GM18517 (cell line): ENCODE results near the gene LYPLA2.
"Not testable (repeated sequence)": the region's sequence is repeated elsewhere in the genome, so short reads cannot be mapped to it uniquely, and the experiment has no call there.

ENCODE experiments used
- ATAC-seq: cut with Tn5 transposase; IDR thresholded peaks from one replicate; pipeline ENCODE4 v1.9.1; 2021; ENCODE audit warnings: mild to moderate bottlenecking, moderate library complexity; ENCODE audit not compliant: unreplicated experiment

Gene LYPLA2

DNA sequence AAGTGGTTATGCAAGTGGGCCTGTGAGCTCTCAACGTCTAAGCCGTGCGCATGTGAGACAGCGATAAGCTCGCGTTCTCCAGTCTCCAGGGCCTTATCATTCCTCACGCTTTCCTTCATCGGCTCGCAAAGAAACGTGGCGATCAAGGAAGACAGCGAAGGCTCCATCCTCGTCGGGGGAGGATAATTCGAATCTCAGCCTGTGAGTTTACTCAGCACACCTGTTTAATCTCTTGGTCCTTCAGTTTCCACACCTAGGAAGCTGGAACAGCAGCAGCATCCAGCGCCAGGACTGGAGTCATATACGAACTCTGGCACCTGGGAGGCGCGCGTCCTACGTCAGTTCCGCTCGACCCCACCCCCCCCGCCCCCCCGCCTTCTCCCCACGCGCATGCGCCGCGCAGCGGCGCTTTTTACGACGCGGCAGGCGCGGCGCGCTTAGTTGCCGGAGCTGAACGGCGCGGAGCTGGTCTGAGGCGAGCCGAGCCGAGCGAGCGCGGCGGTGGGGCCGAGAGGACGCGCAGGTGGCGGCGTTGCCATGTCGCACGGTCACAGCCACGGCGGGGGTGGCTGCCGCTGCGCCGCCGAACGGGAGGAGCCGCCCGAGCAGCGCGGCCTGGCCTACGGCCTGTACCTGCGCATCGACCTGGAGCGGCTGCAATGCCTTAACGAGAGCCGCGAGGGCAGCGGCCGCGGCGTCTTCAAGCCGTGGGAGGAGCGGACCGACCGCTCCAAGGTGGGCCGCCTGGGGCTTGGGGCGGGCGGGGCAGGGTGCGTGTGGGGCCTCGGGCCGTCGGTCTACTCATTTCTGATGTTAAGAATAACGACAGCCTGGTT lies 12.7 kb upstream of the LYPLA2 start, which contains the start of gene PITHD1:
Gene PITHD1, plus strand, starts transcription at position 440 of the 836 bp plus-strand sequence. Its CDS starts 98 bp downstream, at position 538.
- peak; percentile 58 for ATAC-seq

DNA sequence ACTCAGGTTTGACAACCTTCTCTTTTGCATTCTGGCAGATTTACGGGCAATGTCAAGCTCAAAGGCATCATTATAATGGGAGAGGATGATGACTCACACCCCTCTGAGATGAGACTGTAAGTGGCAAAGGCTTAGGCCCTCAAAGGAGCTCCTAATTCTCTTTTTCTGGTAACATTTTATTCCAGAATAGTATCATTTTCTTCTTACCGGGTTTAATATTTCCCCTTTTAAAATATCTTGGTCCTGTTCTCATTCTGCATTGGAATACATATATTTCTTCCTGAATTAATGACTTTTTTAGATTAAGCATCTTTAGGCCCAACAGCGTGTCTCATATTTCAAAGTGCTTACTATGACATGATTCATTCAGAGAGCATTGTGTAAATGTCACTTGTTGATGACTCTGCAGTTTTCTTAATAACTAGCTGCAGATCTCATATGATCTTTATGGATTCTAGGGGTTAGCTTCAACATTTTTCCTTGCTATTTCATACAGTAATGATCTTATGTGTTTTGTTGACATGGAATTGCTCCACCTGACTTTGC lies 11.0 kb upstream of the LYPLA2 start:
- no peak for ATAC-seq

DNA sequence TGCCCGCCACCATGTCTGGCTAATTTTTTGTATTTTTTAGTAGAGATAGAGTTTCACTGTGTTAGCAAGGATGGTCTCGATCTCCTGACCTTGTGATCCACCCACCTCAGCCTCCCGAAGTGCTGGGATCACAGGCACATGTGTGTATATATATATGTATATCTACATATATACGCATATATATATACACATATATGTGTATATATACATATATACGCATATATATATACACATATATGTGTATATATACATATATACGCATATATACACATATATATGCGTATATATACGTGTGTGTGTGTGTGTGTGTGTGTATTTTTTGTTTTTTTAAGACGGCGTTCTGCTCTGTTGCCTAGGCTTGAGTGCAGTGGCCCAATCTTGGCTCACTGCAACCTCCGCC lies 7.8 kb upstream of the LYPLA2 start:
- not testable (repeated sequence) for ATAC-seq

DNA sequence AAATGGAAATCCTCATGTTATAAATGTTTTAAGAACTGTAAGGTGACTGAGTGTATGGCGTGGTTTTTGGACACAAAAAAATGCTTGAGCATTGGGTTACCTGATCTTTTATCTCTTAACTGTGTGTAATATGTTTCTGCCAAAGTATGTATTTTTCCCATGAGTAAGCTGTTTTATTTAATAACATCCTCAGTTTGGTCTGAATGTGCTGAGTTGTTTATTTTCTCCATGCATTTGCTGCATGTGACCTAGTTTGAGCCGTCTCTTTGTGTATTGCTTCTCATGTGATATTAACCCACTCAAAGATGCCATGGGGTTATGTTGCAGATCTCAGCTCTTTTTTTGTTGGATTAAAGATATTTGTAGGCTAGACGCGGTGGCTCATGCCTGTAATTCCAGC lies 6.1 kb upstream of the LYPLA2 start:
- no peak for ATAC-seq

DNA sequence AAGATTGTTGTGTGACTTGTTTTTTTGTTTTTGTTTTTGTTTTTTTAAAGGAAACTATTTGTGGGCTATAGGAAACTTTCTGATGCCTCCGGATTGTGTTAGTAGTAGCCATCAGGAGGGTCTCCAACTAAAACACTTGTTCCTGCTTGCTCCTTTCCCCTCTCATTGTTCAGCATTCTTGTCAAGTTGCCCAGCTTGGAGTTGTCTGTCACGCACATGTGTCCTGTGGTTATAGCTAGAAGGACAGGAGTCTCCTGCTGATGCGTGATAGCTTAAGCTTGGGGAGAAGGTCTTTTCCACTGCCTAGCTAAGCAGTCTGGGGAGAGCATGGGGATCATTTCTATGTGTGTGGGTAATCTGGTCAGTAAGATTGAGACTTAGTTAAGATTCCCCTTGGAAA lies 3.2 kb upstream of the LYPLA2 start:
- no peak for ATAC-seq

DNA sequence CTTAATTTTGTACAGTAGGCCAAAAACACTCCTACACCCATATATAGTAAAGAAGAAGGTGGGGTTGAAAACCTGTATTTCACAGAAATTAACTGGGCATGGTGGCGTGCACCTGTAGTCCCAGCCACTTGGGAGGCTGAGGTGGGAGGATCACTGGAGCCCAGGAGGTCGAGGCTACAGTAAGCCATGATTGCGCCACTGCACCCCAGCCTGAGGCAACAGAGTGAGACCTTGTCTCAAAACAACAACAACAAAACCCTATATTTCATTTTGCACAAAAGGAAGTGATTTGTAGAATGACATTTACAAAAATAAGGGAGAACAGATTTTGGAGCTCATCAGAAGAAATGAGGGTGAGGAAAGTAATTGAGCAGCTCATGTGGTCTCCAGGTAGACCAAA lies 2.2 kb upstream of the LYPLA2 start:
- ATAC-seq = no peak

DNA sequence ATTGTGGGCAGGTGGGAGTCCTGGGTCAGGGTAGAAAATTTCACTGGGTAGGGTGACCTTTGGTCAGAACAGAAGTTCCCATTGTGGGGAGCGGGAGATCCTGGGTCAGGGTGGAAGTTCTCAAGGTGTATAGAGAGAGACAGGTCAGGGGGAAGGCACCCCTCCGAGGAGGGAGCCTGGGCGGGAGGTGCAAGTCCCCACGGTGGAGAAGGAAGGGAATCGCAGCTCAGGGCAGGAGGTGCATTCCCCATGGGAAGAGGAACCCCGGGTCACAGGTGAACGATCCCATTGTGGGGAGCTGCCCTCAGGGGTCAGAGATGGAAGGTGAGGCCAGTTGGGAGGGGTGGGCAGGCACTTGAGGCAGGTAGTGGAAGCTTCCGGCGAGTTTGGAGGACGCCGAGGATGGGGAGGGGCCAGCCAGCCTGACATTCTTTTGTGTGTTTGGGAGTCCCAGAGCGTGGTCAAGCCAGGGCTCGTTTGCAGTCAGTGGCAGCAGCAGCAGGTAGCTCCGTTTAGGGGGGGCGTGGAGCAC lies 637 bp downstream of the LYPLA2 start:
- no peak for ATAC-seq

DNA sequence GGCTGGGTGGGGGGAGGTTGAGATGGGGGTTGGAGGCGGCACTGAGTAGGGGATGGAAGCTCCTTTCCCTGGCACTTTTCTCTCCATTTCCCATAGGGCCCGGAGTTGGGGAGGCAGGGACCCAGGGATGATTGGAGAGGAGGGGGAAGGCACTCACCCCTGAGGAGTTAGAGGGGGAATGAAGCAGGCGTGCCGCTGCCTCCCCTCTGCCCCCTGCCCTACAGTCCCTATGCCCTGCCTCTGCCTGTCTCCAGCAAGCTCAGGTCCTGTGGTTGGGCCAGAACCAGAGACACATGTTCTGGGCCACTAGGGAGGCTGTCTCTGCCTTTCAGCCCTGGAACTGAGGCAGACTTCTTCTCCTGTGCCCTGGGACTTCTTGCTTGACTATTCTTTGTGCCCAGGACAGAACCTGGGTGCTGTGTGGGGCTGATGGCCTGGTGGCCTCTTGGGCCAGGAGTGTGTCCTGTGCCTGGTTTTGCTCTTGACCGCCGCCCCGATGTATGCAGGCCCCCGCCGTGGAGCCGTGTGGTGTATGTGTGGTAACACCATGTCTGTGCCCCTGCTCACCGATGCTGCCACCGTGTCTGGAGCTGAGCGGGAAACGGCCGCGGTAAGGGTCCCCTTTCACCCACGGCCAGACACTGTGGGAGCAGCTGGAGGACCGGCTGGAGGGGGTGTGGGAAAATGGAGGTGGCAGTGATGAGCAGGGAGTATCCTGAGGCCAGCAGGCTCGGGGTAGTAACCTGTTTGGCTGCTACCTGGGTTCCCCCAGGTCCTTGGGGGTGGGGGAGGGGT lies 1.4 kb downstream of the LYPLA2 start:
- ATAC-seq = no peak

DNA sequence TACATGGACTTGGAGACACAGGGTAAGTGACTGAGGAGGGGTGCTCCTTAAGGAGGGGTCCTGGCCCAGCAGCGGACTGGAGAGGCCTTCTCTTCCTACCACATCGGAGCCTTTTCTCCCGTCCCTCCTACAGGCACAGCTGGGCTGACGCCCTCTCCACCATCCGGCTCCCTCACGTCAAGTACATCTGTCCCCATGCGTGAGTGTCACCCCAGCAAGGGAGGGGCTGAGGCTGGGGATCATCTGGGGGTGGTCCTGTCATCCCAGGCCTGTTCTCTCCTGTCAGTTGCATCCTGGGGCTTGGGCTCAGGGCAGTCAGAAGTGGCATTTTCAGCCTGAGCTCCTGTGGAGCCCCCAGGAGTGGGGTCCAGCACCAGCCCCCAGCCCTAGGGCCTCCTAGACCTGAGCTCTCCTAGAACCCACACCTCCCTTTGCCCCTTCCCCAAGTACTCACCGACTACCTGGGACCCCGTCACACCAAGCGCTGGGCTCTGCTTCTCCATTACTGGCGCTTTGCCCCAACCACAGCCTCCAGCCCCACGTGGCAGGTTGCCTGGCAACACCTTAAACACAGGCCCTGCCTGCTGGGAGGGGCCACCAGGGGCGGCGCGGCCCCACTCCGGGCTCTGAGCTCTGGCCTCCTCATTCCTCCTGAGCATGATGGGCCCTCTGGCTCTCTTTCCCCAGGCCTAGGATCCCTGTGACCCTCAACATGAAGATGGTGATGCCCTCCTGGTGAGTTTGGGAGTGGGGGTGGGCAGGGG lies 2.3 kb downstream of the LYPLA2 start:
- ATAC-seq = no peak

DNA sequence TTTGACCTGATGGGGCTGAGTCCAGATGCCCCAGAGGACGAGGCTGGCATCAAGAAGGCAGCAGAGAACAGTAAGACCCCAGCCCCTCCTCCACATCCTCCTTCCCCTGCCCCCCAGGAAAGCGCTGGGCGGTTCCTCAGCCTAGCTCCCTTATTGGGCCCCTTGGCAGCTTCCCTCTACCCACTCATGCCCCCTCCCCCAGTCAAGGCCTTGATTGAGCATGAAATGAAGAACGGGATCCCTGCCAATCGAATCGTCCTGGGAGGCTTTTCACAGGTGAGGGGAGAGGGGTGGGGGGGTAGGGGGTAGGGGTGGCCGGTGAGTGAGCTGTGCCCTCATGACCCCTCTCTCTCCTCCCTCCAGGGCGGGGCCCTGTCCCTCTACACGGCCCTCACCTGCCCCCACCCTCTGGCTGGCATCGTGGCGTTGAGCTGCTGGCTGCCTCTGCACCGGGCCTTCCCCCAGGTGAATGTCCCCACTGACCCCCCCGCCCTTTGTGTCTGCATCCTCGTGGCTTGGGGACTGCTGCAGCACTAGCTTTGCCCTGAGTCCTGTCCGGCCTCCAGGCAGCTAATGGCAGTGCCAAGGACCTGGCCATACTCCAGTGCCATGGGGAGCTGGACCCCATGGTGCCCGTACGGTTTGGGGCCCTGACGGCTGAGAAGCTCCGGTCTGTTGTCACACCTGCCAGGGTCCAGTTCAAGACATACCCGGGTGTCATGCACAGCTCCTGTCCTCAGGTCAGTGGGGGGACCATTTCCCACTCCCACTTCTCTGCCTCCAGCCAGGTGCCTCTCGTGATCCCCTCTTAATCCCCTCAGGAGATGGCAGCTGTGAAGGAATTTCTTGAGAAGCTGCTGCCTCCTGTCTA lies 3.2 kb downstream of the LYPLA2 start:
- no peak for ATAC-seq

DNA sequence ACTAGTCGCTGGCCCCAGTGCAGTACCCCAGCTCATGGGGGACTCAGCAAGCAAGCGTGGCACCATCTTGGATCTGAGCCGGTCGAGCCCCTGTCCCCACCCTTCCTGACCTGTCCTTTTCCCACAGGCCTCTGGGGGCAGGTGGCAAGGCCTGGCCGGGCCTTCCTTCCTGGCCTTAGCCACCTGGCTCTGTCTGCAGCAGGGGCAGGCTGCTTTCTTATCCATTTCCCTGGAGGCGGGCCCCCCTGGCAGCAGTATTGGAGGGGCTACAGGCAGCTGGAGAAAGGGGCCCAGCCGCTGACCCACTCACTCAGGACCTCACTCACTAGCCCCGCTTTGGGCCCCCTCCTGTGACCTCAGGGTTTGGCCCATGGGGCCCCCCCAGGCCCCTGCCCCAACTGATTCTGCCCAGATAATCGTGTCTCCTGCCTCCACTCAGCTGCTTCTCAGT lies 3.8 kb downstream of the LYPLA2 start:
- not testable (repeated sequence) for ATAC-seq

DNA sequence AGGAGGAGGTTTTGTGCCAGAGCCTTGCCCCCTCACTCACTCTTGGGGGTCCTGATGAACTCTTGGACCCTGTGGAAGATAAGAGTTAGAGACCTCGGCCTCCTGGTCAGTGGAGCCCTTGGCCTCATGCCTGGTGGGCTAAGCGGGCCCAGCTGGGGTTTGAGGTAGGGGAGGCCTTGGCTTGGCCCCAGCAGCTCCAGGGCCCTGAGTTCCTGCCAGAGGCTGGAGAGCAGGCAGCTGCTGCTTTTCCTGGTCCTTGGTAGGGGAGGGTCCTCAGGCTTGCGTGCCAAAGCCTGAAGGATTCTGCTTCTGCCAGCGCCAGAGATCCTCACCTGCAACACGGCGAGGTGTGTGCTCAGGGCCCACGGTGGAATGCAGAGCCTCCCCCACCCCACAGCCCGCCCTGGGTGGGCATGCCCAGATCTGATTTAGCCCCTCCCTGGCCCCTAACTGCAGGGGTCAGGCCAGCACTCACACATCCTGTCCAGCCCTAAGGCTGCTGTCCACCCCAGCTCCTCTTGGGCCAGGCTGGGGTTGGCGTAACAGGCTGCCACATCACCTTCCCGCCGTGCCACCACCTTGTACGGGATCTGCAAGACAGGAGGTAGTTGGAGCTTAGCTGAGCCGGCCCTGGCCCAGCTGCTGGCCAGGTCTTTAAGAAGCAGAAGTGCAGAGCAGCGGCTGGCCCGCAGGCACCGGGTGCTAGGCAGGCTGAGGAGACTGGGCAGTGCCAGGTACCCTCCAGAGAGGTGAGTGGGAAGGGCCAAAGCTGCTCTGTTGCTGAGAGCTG lies 4.9 kb downstream of the LYPLA2 start:
- ATAC-seq = no peak

DNA sequence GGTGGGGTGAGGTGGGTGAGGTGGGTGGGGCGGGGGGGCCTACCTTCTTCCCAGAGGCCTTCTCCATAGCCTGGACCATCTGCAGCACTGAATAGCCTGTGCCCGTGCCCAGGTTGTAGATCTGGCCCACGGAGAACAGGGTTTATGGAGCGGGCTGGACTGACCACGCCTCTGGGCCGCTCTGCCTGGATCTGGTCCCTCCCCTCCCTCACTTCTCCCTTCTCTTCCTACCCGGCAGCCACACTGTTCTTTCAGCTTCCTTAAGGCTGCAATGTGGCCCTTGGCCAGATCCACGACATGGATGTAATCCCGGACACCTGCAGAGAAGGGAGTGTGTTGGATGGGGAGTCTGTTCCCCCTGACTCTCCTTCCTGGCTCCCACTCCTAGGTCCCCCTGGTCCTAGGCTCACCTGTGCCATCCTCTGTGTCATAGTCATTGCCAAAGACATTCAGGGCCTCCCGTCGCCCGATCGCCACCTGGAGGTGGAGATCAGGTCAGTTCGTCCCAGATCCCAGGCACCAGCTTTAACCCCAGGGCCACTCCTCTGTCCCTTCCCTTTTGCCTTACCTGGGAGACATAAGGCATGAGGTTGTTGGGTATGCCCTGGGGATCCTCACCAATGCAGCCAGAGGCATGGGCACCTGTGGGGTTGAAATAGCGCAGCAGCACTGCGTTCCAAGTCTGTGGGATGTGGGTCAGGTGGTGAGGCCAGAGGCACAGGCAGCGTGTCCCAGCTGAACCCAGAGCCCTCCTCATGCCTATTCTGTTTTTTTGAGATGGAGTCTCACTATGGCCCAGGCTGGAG lies 5.7 kb downstream of the LYPLA2 start:
- no peak for ATAC-seq

DNA sequence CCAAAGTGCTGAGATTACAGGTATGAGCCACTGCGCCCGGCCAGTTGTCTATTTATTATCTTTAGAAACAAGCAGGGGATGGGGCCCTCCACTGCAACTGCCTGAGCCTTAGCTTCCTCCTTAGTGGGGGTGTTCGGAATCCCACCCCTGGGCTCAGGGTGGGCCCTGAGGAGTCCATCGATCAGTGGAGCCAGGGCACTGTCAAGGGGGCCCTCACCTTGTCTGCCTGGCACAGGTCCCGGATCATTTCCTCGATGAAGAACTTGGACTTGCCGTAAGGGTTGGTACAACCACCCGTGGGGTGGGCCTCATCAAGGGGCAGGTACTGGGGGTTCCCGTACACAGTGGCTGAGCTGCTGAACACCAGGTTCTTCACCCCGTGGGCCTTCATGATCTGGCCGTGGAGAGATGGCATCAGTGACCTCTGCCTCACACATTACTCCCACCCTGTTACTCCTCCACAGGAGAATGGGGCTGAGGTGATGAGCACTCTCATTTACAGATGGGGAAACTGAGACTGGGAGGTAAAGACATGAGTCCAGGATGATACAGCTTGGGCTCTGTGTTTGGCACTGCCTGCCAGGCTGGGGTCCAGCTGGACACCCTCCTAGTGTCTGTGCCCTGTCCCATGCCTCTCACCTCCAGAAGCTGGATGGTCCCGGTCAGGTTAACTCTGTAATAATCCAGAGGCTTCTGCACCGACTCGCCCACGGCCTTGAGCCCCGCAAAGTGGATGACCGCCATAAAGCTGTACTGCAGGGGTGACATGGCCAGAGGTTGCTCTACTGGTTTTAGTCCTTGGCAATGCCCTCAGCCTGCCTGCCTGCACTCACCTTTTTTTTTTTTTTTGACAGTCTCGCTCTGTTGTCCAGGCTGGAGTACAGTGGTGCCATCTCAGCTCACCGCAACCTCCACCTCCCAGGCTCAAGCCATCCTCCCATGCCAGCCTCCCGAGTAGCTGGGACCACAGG lies 6.8 kb downstream of the LYPLA2 start:
- no peak for ATAC-seq

DNA sequence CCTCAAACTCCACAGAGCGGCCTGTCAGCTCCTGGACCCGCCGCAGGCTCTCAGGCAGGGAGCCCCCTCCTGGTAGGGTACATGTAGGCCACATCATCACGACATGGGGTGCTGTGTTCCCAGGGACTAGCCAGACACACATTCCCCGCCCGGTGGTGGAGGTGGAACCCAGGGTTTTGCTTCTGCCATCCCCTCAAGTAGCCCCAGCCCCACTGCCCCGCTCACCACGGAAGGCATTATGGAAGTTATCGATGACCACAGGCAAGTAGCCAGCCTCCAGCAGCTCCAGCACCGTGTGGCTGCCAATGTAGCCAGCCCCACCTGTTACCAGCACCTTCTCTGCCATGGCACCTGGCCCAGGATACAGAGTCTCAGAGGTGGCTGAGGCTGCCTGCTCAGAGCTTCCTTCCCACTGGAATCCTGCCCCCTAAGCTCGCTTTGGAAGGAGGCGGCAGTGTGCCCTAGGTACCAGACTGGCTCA lies 7.8 kb downstream of the LYPLA2 start:
- ATAC-seq = no peak

DNA sequence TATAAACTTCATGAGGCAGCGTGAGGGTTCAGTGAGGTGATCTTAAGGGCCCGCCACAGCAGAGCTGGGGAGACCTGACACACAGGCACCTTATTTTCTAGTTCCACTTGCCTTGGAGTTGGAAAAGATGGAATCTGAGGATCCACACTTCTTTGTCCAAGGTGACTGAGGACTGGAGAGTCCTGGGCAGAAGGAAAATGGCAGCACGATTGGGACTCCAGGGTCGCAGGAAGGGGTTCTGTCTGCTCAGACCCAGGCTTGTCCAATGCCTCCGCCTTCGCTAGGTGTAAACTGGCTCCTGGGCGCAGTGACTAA lies 8.3 kb downstream of the LYPLA2 start:
- no peak for ATAC-seq
